Peyer's patch (tissue), 4 donors: Measurements from ENCODE around the gene ELAVL1.

ENCODE experiments used
- CTCF ChIP-seq, 6 experiments: fragments of 450-650 bp in 4 of 6; fragments of 200-600 bp in 2 of 6; sonication (generic) in 1 of 6; IDR thresholded peaks; one replicate each; pipeline ENCODE4 v1.5.1; 2017 to 2019; ENCODE audit warnings: antibody characterized with exemption in 6 of 6, mild to moderate bottlenecking in 3 of 6, moderate library complexity in 1 of 6
- POLR2A ChIP-seq, 2 donors: fragments of 450-650 bp; IDR thresholded peaks; one replicate each; pipeline ENCODE4 v1.5.1; 2017; ENCODE audit warnings: antibody characterized with exemption in 2 of 2, mild to moderate bottlenecking in 2 of 2, moderate library complexity in 2 of 2

DNA sequence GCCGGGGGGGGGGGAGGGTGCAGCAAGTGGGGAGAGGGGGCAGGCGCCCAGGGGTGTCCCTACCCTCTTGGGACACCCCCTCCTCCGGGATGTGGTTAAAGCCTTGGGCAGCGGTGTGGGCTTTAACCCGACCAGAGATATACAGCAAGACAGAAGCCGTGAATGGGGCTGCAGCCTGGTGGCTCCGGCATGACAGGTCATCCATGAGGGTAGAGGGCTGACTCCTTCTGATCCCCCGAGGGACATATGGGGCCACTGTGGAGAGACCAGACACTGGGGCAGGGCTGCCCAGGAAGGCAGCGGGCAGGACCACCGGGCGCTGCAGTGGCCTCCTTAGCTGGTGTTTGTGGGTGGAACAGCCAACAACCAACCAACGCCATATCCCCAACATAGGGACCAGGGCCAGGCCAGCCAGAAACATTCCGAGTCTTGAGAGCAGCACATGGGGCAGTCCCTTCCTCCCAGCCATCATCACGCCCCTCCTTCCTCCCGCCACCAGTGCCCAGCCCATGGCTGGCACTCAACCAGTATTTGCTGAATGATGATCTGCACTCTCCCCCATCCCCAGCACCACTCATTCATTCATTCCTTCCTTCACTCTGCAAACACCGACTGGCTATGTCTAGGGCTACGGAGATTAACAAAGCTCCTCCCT lies 18.2 kb downstream of the ELAVL1 start:
- TF ChIP-seq CTCF (IDR thresholded peaks at IDR 0.05) (no peak), POLR2A (IDR thresholded peaks at IDR 0.05) (no peak)
